Activated CD8-positive, alpha-beta memory T cell treated with anti-CD3 and anti-CD28 coated beads, Interleukin-2, amount 10 ng/mL, durations not matched to agents 7 days and 5 days (primary cell): ENCODE data around the gene SNTA1. TPM values are rescaled to one million over a fixed set of nuclear protein-coding genes. Genes with fewer than 3 reads are reported as not detected.
"Not testable (repeated sequence)": the region's sequence is repeated elsewhere in the genome, so short reads cannot be mapped to it uniquely, and the experiment has no call there.

Experiments
- ATAC-seq: fragments of 150-1000 bp; cut with Tn5 transposase; one replicate; pipeline ENCODE4 v1.10.0; 2021; ENCODE audit warnings: moderate library complexity
- CTCF ChIA-PET: fragments of 350-600 bp; sonication (Branson Sonifier 250); formaldehyde crosslinking; loops from one replicate; lab custom pipeline; 2021; ENCODE audit warnings: antibody characterized with exemption; lab: Charles Lee
- DNase-seq: peaks from one replicate; pipeline ENCODE4 v3.0.0-alpha.2; 2020
- H3K27ac Mint-ChIP-seq: one replicate; pipeline ENCODE4 v1.8.0; 2021; ENCODE audit warnings: mild to moderate bottlenecking, mixed read lengths
- H3K27me3 Mint-ChIP-seq: one replicate; pipeline ENCODE4 v1.8.0; 2021; ENCODE audit warnings: mixed read lengths
- H3K36me3 Mint-ChIP-seq: one replicate; pipeline ENCODE4 v1.8.0; 2021; ENCODE audit warnings: mild to moderate bottlenecking, mixed read lengths
- H3K4me1 Mint-ChIP-seq: one replicate; pipeline ENCODE4 v1.8.0; 2021; ENCODE audit warnings: mixed read lengths
- H3K4me3 Mint-ChIP-seq: one replicate; pipeline ENCODE4 v1.8.0; 2021; ENCODE audit warnings: mild to moderate bottlenecking, moderate library complexity, mixed read lengths
- H3K9me3 Mint-ChIP-seq: one replicate; pipeline ENCODE4 v1.8.0; 2022; ENCODE audit warnings: low read depth, mixed read lengths
- total RNA-seq, 2 experiments: library from RNA; stranded (reverse); gene quantifications; one replicate each; pipeline ENCODE4 v1.2.3, GENCODE V29; 2021

SNTA1 gene
- total RNA-seq, 2 experiments from 2014 or later, result 3.7 to 5.7 TPM

DNA sequence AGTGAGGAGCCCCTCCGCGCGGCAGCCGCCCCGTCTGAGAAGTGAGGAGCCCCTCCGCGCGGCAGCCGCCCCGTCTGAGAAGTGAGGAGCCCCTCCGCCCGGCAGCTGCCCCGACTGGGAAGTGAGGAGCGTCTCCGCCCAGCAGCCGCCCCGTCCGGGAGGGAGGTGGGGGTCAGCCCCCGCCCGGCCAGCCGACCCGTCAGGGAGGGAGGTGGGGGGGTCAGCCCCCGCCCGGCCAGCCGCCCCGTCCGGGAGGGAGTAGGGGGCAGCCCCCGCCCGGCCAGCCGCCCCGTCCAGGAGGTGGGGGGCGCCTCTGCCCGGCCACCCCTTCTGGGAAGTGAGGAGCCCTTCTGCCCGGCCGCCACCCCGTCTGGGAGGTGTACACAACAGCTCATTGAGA, 54.2 kb downstream of the SNTA1 start:
- H3K27ac Mint-ChIP-seq, H3K4me3 Mint-ChIP-seq, H3K4me1 Mint-ChIP-seq, ATAC-seq, CTCF ChIA-PET, H3K9me3 Mint-ChIP-seq, DNase-seq, H3K27me3 Mint-ChIP-seq: not testable (repeated sequence)
- H3K36me3 Mint-ChIP-seq, result peaks cover 30% of the 10 kb centered on the region

DNA sequence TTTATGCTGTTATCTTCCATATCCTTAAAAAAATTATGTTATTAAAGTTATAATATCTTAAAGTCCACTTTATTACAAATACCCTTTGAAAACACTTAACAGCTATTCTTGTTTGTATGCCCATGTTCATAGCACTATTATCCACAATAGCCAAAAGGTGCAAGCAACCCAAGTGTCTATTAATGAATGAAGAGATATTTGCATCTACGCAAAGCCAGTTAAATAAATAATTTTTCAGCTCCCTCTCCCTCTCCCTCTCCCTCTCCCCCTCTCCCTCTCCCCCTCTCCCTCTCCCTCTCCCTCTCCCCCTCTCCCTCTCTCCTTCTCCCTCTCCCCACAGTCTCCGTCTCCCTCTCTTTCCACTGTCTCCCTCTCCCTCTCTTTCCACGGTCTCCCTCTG, 55.3 kb downstream of the SNTA1 start:
- peaks cover 25% of the 10 kb centered on the region for H3K36me3 Mint-ChIP-seq
- no peak overlapping the region for H3K27ac Mint-ChIP-seq

GRCh38 chr20:33387177-33387576, 56.4 kb downstream of the SNTA1 start:
- H3K4me1 Mint-ChIP-seq, result no peaks in the 10 kb centered on the region
- no peaks in the 10 kb centered on the region for H3K9me3 Mint-ChIP-seq
- no peak for DNase-seq
- peaks cover 26% of the 10 kb centered on the region for H3K36me3 Mint-ChIP-seq
- no peak for ATAC-seq
- H3K27ac Mint-ChIP-seq, result no peak overlapping the region
- no peak overlapping the region for H3K4me3 Mint-ChIP-seq
- CTCF ChIA-PET, result interaction anchor here (0.8 to 0.9 kb wide), 2 partner anchors 9 to 15 kb away, joined by 3 to 4 read pairs; no protein-coding TSS in a partner anchor
- no peaks in the 10 kb centered on the region for H3K27me3 Mint-ChIP-seq

More for the DNA sequence above, 55.3 kb downstream of the SNTA1 start:
- ATAC-seq, result no peak
- Mint-ChIP-seq H3K4me3 (no peak overlapping the region), H3K9me3 (no peaks in the 10 kb centered on the region), H3K27me3 (no peaks in the 10 kb centered on the region), H3K4me1 (no peaks in the 10 kb centered on the region)
- DNase-seq, result no peak
- CTCF ChIA-PET, result no interaction called here

GRCh38 chr20:33386673-33387072, 56.9 kb downstream of the SNTA1 start:
- Mint-ChIP-seq H3K36me3 (peaks cover 25% of the 10 kb centered on the region), H3K27ac (no peak overlapping the region), H3K4me1 (no peaks in the 10 kb centered on the region), H3K27me3 (no peaks in the 10 kb centered on the region), H3K4me3 (no peak overlapping the region), H3K9me3 (no peaks in the 10 kb centered on the region)
- CTCF ChIA-PET, result interaction anchor here (0.8 to 0.9 kb wide), 2 partner anchors 10 to 14 kb away, joined by 3 to 4 read pairs; no protein-coding TSS in a partner anchor
- ATAC-seq (no peak), DNase-seq (no peak)

DNA sequence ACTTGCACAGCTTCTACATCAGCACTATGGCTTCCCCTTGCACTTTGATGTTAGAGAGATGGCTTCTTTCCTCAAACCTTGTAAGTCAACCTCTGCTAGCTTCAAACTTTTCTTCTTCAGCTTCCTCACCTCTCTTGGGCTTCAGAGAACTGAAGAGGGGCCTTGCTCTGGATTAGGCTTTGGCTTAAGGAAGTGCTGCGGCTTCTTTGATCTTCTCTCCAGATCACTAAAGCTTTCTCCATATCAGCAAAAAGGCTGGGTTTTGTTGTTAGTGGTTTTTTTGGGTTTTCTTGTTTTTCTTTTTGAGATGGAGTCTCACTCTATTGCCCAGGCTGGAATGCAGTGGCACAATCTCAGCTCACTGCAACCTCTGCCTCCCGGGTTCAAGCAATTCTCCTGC, 66.2 kb downstream of the SNTA1 start:
- H3K9me3 Mint-ChIP-seq, result no peaks in the 10 kb centered on the region
- H3K36me3 Mint-ChIP-seq, result peaks cover 29% of the 10 kb centered on the region
- H3K27me3 Mint-ChIP-seq, result no peaks in the 10 kb centered on the region
- H3K4me1 Mint-ChIP-seq, result peaks cover 15% of the 10 kb centered on the region
- CTCF ChIA-PET, result interaction anchor here (1.7 kb wide), 1 partner anchor 85 kb away, joined by 6 read pairs; no protein-coding TSS in a partner anchor
- H3K27ac Mint-ChIP-seq, result no peak overlapping the region
- ATAC-seq (no peak), DNase-seq (no peak)
- H3K4me3 Mint-ChIP-seq, result no peak overlapping the region

GRCh38 chr20:33373735-33374605, 69.6 kb downstream of the SNTA1 start:
- CTCF ChIA-PET, result interaction anchor here (1.3 kb wide), 1 partner anchor 11 kb away, joined by 3 read pairs; no protein-coding TSS in a partner anchor
- no peak overlapping the region for H3K4me3 Mint-ChIP-seq
- H3K4me1 Mint-ChIP-seq, result peaks cover 43% of the 10 kb centered on the region
- no peak overlapping the region for H3K27ac Mint-ChIP-seq
- ATAC-seq (no peak), DNase-seq (no peak)
- peaks cover 24% of the 10 kb centered on the region for H3K36me3 Mint-ChIP-seq
- no peaks in the 10 kb centered on the region for H3K27me3 Mint-ChIP-seq
- H3K9me3 Mint-ChIP-seq, result no peaks in the 10 kb centered on the region

- ATAC-seq, result no peak
Observed at GRCh38 chr20:33372993-33373441, 70.5 kb downstream of the SNTA1 start.

GRCh38 chr20:33370291-33370690, 73.3 kb downstream of the SNTA1 start:
- CTCF ChIA-PET, result no interaction called here
- H3K4me3 Mint-ChIP-seq, result no peak overlapping the region
- H3K9me3 Mint-ChIP-seq, result no peaks in the 10 kb centered on the region

More at GRCh38 chr20:33372993-33373441, 70.5 kb downstream of the SNTA1 start:
- H3K27ac Mint-ChIP-seq, result peak overlapping the region; percentile 55
- no peaks in the 10 kb centered on the region for H3K9me3 Mint-ChIP-seq
- no peak for DNase-seq
- H3K4me1 Mint-ChIP-seq, result peaks cover 43% of the 10 kb centered on the region
- H3K27me3 Mint-ChIP-seq, result no peaks in the 10 kb centered on the region
- peaks cover 19% of the 10 kb centered on the region for H3K36me3 Mint-ChIP-seq
- CTCF ChIA-PET, result interaction anchor here (0.7 to 1.3 kb wide), 2 partner anchors 12 to 14 kb away, joined by 3 read pairs; no protein-coding TSS in a partner anchor
- no peak overlapping the region for H3K4me3 Mint-ChIP-seq

DNA sequence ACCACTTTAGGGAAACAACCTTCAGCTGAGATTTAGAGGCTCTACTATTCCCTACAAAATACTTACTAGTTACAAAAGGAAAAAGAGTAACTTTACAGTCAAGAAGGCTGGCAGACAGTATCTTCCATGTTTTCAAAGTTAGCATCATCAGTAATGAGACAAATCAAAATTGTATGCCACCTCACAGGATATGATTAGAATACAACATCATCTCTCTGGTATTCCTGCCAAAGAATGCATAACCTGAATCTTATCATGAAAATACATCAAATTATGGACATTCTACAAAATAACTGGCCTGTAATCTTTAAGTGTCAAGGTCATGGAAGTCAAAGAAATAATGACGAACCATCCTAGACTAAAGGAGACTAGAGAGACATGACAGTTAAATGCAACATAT, 80.7 kb downstream of the SNTA1 start:
- H3K36me3 Mint-ChIP-seq, result peaks cover 24% of the 10 kb centered on the region
- no peaks in the 10 kb centered on the region for H3K9me3 Mint-ChIP-seq
- no peaks in the 10 kb centered on the region for H3K27me3 Mint-ChIP-seq
- H3K4me1 Mint-ChIP-seq, result no peaks in the 10 kb centered on the region
- ATAC-seq (no peak), DNase-seq (no peak)
- H3K27ac Mint-ChIP-seq, result no peak overlapping the region
- CTCF ChIA-PET, result no interaction called here
- H3K4me3 Mint-ChIP-seq, result no peak overlapping the region

More at GRCh38 chr20:33370291-33370690, 73.3 kb downstream of the SNTA1 start:
- DNase-seq (peak; percentile 74), ATAC-seq (peak; percentile 69)
- Mint-ChIP-seq H3K27me3 (no peaks in the 10 kb centered on the region), H3K27ac (peak overlapping the region; percentile 92), H3K36me3 (peaks cover 24% of the 10 kb centered on the region), H3K4me1 (peaks cover 39% of the 10 kb centered on the region)

GRCh38 chr20:33359399-33360261, 83.9 kb downstream of the SNTA1 start:
- DNase-seq, result no peak
- no peaks in the 10 kb centered on the region for H3K9me3 Mint-ChIP-seq
- no peaks in the 10 kb centered on the region for H3K4me1 Mint-ChIP-seq
- no peaks in the 10 kb centered on the region for H3K27me3 Mint-ChIP-seq
- no peak overlapping the region for H3K4me3 Mint-ChIP-seq
- no peak for ATAC-seq
- peaks cover 17% of the 10 kb centered on the region for H3K36me3 Mint-ChIP-seq
- no peak overlapping the region for H3K27ac Mint-ChIP-seq
- CTCF ChIA-PET, result no interaction called here

Other genes with a start within 250 kb of the SNTA1 start
- gene BPIFA3, start 226.4 kb downstream of the SNTA1 start, total RNA-seq, result not detected
- gene BPIFA1, start 207.8 kb downstream of the SNTA1 start, total RNA-seq, result not detected
- gene BPIFB1, start 160.5 kb downstream of the SNTA1 start, total RNA-seq, result not detected
- 10 to 100 TPM; 42.0 to 43.3 TPM for gene CDK5RAP1, start 42.2 kb downstream of the SNTA1 start, total RNA-seq
- gene CBFA2T2, start 46.3 kb upstream of the SNTA1 start, total RNA-seq, result 10 to 100 TPM; 12.3 to 16.8 TPM
- under 1 TPM; 0.30 to 0.53 TPM for gene C20orf144, start 218.6 kb upstream of the SNTA1 start, total RNA-seq
- gene ACTL10, start 223.2 kb upstream of the SNTA1 start, total RNA-seq, result 1 to 10 TPM; 3.7 to 3.9 TPM
- gene NECAB3, start 230.7 kb upstream of the SNTA1 start, total RNA-seq, result 10 to 100 TPM; 28.3 to 34.0 TPM
- gene E2F1, start 242.6 kb upstream of the SNTA1 start, total RNA-seq, result 100 to 1,000 TPM in 1 of 2 experiments, 10 to 100 TPM in 1; 87.7 to 100 TPM